Stimulated activated CD4-positive, alpha-beta T cell treated with anti-CD3 and anti-CD28 coated beads, Interleukin-1b, Interleukin-23, amount 100 ng/mL, for 48 hours (primary cell): ENCODE data around the gene SMYD3.

Source experiments
- DNase-seq: peaks from one replicate; pipeline ENCODE4 v3.0.0-alpha.2; 2020

Gene SMYD3

GRCh38 chr1:246200738-246201137 is 306.3 kb downstream of the SMYD3 start:
- no peak for DNase-seq

- no peak for DNase-seq
These were observed 306.9 kb downstream of the SMYD3 start for GRCh38 chr1:246200225-246200624.

- no peak for DNase-seq
These were observed 307.9 kb downstream of the SMYD3 start for GRCh38 chr1:246199086-246199645.

- no peak for DNase-seq
These were observed 308.8 kb downstream of the SMYD3 start for GRCh38 chr1:246198115-246198816.

GRCh38 chr1:246197076-246197475 is 310.0 kb downstream of the SMYD3 start:
- DNase-seq = no peak

GRCh38 chr1:246195296-246195695 is 311.8 kb downstream of the SMYD3 start:
- no peak for DNase-seq

GRCh38 chr1:246193537-246193936 is 313.5 kb downstream of the SMYD3 start:
- DNase-seq = no peak

- DNase-seq = no peak
These were observed 318.0 kb downstream of the SMYD3 start for GRCh38 chr1:246189126-246189525.

GRCh38 chr1:246187834-246188372 is 319.2 kb downstream of the SMYD3 start:
- DNase-seq = no peak

- no peak for DNase-seq
These were observed 322.6 kb downstream of the SMYD3 start for GRCh38 chr1:246184503-246184902.

- no peak for DNase-seq
These were observed 324.8 kb downstream of the SMYD3 start for GRCh38 chr1:246182149-246182851.

GRCh38 chr1:246181241-246181640 is 325.8 kb downstream of the SMYD3 start:
- no peak for DNase-seq

GRCh38 chr1:246179401-246179800 is 327.7 kb downstream of the SMYD3 start:
- no peak for DNase-seq

- no peak for DNase-seq
These were observed 328.3 kb downstream of the SMYD3 start for GRCh38 chr1:246178717-246179311.

GRCh38 chr1:246176126-246177024 is 330.7 kb downstream of the SMYD3 start:
- no peak for DNase-seq

- no peak for DNase-seq
These were observed 336.4 kb downstream of the SMYD3 start for GRCh38 chr1:246170574-246171261.

GRCh38 chr1:246169486-246169885 is 337.6 kb downstream of the SMYD3 start:
- DNase-seq = no peak

GRCh38 chr1:246169019-246169418 is 338.1 kb downstream of the SMYD3 start:
- no peak for DNase-seq

- no peak for DNase-seq
These were observed 340.2 kb downstream of the SMYD3 start for GRCh38 chr1:246166841-246167240.

- no peak for DNase-seq
These were observed 341.0 kb downstream of the SMYD3 start for GRCh38 chr1:246165826-246166709.

GRCh38 chr1:246164764-246165163 is 342.3 kb downstream of the SMYD3 start:
- no peak for DNase-seq
